ENCODE measurements around the gene RASA4B.
"Not testable (repeated sequence)": the region's sequence is repeated elsewhere in the genome, so short reads cannot be mapped to it uniquely, and the experiment has no call there.

RASA4B gene

DNA sequence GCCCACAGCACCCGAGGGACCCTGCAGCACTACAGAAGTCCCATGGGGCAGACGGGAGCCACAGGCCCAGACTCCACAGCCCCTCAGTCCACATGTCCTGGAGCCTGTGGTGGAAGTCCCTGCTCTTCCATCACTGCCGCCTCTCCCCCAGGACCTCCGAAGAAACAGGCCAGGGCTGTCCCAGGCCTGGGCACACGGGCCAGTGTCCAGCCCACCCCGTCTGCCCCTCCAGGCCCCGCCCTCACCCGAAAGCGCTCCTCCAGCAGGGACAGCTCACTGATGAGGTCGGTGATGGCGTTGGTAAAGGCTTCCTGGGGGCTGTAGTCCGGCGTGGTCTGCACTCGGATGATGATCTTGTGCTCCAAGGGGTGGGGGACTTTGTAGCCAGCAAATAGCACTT lies 43.5 kb downstream of the RASA4B start:
- not testable (repeated sequence) for DNase-seq (ENCODE audit: low read depth in 2 of 2)

DNA sequence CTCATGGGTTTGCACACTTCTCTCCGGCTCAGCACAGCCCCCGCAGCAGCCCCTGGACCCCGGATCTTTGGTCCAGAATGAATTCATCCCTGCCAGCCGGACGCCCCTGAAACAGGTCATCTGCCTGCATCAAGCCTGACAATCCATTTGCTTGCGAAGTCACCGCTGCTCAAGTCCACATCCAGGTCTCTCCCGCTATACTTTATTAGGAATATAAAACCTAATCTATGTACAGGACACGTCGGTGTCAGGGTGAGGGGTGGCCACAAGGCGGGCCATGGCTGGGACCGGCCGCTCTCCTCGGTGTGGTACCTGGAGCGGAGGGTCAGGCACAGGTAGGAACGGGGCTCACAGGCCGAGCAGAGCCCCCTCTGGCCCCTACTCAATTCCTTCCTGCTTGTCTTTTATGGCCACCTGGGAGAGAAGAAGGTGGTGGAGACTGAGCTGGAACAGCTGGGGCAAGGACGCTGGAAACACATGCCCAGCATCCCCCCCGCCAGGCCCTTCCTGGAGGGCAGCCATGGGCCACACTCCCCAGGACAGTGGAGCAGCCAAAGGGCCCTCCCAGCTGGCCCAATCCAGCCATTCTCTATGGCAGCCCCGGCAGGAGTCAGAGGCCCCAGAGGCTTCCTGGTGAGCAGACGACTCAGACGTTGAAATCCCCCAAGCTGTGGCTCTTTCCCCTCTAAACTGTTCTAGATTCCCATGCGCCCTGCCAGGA lies 44.1 kb downstream of the RASA4B start:
- no peak for DNase-seq (ENCODE audit: low read depth in 2 of 2)

DNA sequence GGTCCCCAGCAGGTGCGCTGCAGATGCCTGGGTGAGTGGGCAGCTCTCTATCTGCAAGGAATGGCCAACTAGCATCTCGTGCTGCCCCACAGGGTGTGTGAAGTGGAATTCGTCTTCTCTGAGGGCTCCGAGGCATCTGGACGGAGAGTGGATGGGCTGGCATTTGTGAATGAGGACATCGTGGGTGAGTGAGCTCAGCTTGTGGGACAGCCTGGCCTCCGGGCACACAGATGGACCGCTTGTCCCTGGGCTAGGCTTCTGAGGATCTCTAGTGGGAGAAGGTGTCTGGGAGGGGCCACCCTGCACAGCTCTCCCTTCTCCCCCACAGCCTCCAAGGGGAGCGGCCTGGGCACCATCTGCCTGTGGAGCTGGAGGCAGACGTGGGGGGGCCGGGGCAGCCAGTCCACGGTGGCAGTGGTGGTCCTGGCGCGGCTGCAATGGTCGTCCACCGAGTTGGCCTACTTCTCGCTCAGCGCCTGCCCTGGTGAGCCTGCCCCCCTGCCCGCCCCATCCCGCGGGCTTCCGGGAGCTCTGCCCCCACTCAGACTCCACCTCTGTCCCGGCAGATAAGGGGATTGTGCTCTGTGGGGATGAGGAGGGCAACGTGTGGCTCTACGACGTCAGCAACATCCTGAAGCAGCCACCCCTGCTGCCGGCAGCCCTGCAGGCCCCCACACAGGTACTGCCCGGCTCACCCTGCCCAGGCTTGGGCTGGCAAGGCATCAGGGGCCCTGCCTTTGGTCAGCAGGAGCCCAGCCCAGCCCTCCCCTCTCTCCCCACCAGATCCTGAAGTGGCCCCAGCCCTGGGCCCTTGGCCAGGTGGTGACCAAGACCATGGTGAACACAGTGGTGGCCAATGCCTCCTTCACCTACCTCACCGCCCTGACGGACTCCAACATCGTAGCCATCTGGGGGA lies 45.2 kb downstream of the RASA4B start:
- no peak for DNase-seq (ENCODE audit: low read depth in 2 of 2)

DNA sequence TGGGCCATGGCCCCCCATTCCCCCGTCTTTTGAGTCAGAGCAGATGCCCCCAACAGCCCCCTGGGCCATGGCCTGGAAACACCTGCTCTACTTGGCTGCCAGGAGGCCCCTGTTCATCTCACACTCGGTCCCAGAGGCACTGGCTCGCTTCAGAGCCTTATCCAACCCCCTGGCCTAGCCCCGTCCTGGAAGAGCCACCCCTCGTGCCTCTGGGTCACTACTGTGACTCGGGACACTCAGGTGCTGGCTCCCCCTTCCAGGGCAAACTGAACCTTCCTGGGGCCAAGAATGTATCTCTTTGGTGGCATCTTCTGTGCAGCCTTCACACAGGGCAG lies 45.8 kb downstream of the RASA4B start:
- DNase-seq (ENCODE audit: low read depth in 2 of 2), result no peak

DNA sequence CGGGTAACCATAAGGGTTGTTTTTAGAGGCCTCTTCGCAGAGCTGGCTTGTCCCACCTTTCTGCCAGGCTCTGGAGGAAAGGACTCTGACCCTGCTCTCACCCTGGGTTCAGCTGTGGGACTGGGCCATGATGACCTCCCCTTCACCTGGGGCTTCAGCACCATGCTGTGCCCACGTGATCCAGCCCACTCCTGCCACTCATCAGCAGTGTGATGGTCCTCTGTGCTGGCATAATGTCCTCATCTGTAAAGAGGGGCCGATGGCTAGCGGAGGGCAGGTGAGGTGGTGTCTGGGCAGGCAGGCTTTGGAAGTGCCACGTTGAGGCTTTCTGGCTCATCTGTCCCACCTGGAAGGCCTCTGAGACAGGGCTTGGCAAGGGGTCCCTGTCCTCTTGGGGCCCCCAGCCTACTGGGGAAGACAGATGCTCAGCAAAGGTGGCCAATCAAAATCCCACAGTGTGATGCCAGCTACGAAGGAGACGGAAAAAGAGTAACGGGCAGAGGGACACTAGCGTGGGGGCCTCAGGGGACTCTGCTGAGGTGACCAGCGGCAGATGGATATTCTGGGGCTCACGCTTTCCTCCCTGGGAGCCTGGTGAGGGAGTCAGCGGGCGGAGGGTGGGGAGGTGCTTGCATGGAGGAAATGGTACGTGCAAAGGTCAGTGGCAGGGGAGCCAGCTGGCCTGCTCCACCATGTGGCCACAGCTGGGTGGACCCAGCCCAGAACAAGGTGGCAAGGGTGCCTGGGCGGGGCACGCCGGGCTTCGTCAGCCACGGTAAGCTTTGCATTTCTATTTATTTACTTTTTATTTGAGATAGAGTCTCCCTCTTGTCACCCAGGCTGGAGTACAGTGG lies 47.4 kb downstream of the RASA4B start:
- no peak for DNase-seq (ENCODE audit: low read depth in 2 of 2)

DNA sequence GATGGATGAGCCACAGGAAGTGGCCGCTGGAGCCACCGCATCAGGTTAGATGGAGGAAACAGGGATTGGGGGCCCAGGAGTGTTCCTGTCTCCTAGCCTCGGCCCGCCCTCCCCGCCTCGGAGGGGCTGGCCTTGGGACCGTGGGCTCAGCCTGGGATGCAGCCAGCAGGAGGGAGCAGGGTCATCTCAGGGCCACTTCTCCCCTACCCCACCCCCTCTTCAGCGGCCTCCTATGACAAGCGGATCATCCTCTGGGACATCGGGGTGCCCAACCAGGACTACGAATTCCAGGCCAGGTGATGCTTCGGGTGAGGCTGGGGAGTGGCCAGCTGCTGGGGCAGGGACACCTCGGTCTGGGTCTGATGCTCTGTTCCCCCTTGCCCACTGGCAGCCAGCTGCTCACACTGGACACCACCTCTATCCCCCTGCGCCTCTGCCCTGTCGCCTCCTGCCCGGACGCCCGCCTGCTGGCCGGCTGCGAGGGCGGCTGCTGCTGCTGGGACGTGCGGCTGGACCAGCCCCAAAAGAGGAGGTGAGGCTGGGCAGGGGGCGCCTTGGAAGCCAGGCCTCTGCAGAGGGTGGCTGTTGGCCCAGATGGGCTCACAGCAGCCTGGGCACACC lies 48.1 kb downstream of the RASA4B start:
- DNase-seq (ENCODE audit: low read depth in 2 of 2), result no peak

DNA sequence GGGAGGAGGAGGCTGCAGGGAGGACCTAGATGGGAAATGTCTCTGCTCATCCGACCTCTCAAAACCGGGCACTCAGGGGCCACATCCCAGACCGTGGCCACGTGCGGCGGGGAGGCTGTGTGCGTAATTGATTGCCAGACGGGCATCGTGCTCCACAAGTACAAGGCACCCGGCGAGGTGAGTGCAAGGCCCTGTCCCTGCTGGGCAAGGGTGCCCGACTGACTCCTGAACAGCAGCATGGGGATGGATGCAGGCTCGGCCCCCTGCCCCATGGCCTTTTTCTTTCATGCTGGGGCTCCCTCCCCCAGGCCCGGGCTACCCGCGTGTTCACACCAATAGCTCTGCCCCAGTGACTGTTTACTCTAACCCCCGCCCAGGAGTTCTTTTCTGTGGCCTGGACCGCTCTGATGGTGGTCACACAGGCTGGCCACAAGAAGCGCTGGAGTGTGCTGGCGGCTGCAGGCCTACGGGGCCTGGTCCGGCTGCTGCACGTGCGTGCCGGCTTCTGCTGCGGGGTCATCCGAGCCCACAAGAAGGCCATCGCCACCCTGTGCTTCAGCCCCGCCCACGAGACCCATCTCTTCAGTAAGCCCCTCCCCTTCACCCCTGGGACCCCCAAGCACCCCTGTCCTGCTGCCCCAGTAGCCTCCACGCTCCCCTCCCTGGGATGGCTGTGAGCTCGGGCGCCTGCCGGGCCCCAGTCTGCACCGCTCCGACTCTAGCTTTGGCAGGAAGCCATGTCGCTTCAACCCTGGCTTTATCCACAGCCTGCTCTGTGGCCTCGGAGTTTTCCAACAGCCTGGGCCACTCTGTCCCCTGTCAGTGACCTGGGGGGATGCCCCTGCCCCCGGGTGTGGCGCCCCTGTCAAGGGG lies 48.9 kb downstream of the RASA4B start:
- no peak for DNase-seq (ENCODE audit: low read depth in 2 of 2)

DNA sequence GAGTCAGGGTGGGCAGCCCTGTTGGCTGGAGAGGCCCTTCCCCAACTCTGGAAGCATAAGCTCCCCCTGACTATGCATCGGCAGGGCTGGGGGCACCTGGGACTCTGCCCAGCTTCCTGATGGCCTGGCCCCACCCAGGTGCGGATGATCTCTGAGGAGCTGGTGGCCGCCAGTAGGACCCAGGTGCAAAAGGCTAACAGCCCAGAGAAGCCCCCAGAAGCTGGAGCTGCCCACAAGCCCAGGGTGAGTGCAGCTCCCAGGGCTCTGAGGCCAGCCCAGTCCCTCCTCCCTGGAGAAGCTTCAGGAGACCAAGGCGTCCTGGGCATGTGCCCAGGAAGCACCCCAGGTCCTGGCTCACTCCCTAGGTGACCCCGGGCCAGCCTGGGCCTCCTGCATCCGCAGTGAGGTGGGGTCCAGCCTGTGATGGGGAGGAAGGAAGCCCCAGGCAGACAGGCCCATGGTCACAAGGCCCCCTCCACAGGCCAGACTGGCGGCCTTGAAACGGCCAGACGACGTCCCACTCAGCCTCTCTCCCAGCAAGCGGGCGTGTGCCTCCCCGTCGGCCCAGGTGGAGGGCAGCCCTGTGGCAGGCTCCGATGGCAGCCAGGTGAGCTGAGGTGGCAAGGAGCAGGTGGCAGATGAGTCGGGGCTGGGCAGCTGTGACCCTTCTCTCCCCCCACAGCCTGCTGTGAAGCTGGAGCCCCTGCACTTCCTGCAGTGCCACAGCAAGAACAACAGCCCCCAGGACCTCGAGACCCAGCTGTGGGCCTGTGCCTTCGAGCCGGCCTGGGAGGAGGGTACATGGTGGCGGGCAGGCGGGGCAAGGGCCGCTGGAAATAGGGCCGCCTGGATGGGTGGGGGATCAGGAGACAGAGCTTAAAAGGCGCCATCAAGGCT lies 49.7 kb downstream of the RASA4B start:
- no peak for DNase-seq (ENCODE audit: low read depth in 2 of 2)

DNA sequence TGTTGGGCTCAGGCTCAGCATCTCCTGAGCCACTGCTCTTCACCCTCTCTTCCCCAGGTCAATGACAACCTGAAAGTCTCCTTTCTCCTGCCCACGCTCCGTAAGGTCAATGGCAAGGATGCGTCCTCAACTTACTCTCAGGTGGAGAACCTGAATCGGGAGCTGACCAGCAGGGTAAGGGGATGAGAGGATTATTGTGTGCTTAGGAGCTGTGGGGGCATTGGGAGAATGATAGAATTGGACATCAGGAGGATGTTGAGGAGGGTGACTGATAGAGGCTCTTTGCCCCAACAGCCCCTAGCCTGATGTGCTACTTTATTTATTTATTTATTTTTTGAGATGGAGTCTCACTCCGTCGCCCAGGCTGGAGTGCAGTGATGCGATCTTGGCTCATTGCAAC lies 51.5 kb downstream of the RASA4B start:
- DNase-seq (ENCODE audit: low read depth in 2 of 2), result no peak

DNA sequence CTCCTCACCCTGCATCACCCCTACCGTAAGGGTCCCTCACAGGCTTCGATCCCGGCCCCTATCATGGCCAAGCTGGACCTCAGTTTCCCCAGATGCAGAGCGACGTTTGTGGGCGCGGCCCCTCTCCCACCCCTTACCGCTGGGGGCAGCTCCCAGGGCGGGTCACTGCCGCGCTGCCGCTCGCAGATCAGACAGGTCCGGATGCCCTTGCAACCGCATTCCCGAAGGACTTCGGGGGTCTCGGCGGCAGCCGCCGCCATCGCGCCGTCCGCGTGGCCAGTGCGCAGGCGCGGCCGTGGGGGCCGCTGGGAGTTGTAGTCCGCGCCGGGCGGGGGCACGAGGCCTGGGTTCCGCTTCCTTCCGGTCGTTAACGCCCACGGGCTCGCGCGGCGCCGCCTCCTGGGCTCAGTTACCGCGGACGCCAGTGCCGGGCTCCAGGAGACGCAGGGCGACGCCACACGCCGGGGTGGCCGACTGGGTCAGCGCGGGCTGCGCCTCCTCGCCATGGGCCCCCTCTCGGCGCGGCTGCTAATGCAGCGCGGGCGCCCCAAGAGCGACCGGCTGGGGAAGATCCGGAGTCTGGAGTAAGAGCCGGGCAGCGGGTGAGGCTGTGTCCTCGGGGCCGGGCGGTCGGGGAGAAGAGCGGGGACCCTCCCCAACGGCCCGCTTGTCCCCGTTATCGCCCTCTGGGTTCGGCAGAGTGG lies 52.8 kb downstream of the RASA4B start, which contains the start of the genes ALKBH4 and LRWD1:
Gene ALKBH4 (minus strand): TSS at position 287 of the 704 bp plus-strand sequence. CDS start 27 bp downstream, at position 260.
Gene LRWD1 (plus strand): TSS at position 408 of the 704 bp plus-strand sequence. CDS start 97 bp downstream, at position 505.
- peak; percentile 94 to 96 for DNase-seq (ENCODE audit: low read depth in 2 of 2)

DNA sequence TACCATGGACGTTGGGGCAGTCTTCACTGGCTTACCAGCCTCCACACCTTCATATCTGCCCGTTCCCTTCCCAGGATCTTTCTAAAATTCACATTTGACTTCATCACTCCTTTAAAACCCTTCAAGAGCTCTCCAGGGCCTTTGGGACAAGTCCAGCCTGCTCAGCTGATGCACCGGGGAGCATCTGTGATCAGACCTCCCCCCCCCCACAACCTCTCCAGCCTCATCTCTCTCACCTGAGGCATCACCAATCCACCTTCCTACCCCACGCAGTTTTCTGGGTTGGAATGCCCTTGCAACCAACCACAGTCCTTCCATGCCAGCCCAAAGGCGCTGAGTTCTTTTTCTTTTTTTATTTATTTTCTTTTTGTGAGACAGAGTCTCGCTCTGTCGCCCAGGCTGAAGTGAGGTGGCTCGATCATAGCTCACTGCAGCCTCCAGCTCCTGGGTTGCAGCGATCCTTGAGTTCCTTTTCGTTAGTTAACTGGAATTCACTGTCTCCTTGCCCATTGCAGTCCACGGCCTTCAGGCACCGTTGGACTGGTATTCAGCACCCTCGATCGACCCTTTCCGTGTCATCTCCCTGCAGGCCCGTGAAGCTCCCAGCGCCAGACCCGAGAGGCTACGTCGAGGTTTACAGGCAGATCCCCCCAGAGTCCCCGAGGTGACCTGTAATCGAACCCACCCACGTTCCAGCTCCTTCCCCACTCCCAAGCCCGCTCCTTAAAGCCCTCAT lies 53.6 kb downstream of the RASA4B start:
- DNase-seq (ENCODE audit: low read depth in 2 of 2), result no peak

DNA sequence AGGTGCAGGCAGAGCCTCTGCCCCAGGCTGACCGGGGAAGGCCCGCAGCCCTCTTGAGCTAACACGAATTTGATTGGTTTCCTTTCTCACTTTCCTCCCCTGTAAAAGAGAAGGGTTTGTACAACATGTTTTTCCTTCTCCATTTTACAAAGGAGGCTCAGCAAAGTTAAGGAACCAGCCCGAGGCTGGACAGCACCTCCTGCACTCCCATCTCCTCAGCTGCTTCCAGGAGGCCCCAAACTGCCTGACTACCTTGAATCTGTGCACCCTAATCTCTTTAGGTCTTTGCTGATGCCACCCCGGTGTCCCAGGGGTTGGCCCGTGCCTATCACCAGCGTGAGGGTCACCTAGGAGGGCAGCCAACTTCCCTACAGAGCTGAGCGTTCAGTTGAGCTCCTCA lies 57.1 kb downstream of the RASA4B start:
- DNase-seq (ENCODE audit: low read depth in 2 of 2), result no peak

DNA sequence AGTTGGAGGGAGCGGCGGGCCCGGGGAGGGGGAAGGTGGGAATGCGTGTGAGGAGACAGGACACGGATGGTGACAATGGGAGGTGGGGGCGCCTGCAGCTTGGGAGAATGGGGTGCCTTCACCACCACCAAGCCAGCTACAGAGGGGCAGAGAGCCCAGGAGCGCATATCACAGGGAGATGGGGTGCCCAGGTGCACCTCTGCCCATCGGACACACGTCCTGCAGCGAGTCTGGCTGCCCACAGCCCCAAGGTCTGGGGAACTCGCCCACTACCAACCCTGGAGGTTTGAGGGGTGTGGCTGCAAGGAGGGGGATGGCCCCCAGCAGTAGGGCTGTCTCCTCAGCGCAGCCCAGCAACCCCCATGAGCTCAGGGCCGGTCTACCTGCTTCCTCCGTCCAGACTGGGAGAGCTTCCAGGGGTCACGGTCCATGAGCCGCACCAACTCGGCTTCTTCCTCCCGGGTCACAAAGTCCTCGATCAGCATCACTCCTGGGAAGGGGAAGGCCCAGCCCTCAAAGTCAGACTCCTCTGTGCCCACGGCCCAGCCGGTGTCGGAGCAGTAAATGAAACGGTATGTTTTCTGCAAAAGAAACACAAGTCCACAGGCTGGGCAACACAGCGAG lies 58.2 kb downstream of the RASA4B start:
- no peak for DNase-seq (ENCODE audit: low read depth in 2 of 2)

DNA sequence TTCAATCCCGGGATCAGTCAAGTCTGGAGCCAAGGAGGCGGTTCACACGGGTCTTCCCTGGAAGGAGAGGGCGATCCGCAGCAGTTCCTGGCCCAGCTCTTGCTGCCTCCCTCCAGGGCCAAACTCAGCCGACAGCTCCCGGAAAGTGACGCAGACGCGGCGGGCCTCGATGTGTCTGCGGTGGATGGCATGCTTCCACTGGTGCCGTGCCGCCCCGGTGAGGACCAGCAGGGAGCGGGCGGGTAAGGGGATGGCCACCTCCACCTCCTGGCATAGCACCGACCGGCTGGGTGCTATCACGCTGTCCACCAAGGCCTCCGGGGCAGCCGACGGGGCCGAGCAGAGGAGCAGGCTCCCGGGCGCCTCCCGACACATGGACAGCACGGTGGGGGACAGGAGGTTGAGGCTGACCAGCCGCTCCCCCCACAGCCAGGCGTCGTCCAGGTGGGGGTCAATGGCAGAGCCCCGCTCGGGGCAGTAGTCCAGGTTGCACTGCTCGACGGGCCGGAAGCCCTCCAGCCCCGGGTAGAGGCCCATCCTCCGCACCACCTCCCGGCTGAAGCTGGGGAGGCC lies 60.1 kb downstream of the RASA4B start:
- no peak for DNase-seq (ENCODE audit: low read depth in 2 of 2)

DNA sequence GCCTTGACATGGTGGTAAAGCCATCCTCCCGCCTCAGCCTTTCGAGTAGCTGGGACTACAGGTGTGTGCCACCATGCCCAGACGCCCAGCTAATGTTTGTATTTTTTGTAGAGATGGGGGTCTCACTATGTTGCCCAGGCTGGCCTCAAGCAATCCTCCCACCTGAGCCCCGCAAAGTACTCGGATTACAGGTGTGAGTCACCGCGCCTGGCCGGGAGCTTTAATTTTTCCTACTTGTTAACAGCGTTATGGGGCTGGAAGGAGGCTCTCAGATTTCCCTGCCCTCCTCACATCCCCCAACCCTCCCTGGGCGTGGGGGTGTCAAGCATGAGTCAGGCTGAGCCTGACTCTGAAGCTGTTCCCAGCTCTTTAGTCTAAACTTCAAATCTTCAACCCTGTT lies 61.2 kb downstream of the RASA4B start:
- no peak for DNase-seq (ENCODE audit: low read depth in 2 of 2)

DNA sequence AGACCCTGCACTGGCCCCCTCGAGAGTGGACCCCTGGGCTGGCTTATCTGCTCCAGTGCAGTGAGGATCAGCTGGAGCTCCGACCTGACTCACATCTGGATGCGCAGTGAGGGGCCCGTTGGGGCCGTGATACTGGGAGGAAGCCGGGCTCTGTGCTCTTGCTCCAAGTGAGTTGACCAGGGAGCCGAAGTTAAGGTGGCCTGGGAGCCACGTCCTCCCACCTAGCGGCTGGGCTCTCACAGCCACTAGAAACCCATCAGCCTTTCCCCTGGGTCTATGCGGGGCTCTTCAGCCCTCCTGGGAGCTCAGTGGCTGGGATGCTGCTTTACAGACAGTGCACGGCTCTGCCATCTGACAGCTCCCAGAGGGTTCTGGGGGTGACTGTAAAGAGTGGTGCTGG lies 62.0 kb downstream of the RASA4B start:
- DNase-seq (ENCODE audit: low read depth in 2 of 2), result no peak

DNA sequence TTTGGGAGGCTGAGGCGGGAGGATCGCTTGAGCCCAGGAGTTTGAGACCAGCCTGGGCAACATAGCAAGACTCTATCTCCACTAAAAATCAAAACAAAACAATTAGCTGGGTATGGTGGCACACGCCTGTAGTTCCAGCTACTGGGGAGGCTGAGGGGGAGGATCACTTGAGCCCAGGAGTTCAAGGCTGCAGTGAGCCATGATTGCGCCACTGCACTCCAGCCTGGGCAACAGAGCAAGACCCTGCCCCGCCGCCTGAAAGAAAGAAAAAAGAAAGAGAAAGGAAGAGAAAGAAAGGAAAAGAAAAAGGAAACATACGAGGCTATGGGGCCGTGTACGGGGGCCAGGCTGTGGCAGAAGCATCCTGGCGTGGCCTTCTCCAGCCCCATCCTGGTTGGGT lies 62.6 kb downstream of the RASA4B start:
- DNase-seq (ENCODE audit: low read depth in 2 of 2), result not testable (repeated sequence)

Measured in stimulated activated CD4-positive, alpha-beta T cell treated with anti-CD3 and anti-CD28 coated beads, Interleukin-15, amount 100 ng/mL, for 48 hours (primary cell).